Measurements from ENCODE around the gene TRIM65. TPM values are rescaled to one million over a fixed set of nuclear protein-coding genes. Genes with fewer than 3 reads are reported as not detected.

TRIM65 gene
- total and polyA plus RNA-seq, 10 of the 15 experiments (the other 5 are each of a cell fraction or from before 2014, with no cell fraction given) = 1.4 to 26.0 (median 10.8) TPM

DNA sequence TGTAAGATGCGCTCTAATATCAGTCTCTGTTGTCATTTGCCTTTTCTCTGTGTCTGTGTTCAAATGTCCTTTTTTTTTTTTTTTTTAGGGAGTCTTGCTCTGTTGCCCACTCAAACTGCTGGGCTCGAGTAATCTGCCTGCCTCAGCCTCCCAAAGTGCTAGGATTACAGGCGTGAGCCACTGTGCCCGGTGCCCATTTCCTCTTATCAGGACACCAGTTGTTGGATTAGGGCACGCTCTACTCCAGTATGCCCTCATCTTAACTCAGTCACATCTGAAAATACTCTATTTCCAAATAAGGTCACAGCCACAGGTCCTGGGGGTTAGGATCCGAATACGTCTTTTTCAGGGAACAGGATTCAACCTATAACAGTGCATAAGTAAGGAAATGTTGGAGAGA is 16.5 kb downstream of the TRIM65 start:
- Histone ChIP-seq H3K4me2 (ENCODE audit: control insufficient read depth, insufficient read depth) (no peak overlapping the region), H3K9me3 (replicated peaks; ENCODE audit: control insufficient read depth, insufficient read depth, low read length) (no peaks in the 10 kb centered on the region), H3K79me2 (ENCODE audit: control insufficient read depth, insufficient read depth, low read length) (no peaks in the 10 kb centered on the region), H3K9ac (ENCODE audit: control insufficient read depth, insufficient read depth, low read length) (no peak overlapping the region), H3K4me1 (ENCODE audit: control insufficient read depth, insufficient read depth, low read length) (peaks cover 25% of the 10 kb centered on the region), H2AFZ (ENCODE audit: control insufficient read depth, low read depth, low read length) (no peak overlapping the region), H3K27me3 (replicated peaks in 1 of 2; ENCODE audit: control insufficient read depth in 2 of 2, insufficient read depth in 2 of 2, low read length in 1 of 2) (peaks cover 2% of the 10 kb centered on the region in 2 experiments), H3K4me3 (no peak overlapping the region), H3K27ac (ENCODE audit: control insufficient read depth, insufficient read depth) (no peak overlapping the region), H4K20me1 (ENCODE audit: control insufficient read depth, insufficient read depth) (no peaks in the 10 kb centered on the region), H3K36me3 (ENCODE audit: control insufficient read depth in 2 of 2, insufficient read depth in 2 of 2, low read length in 1 of 2) (no peaks in the 10 kb centered on the region)
- ChIA-PET CTCF (interaction anchor here (0.6 to 7.9 kb wide), 6 partner anchors 10 to 136 kb away, joined by 3 to 81 read pairs (median 3); partner anchors contain the start of gene TRIM65), POLR2A (interaction anchor here (0.6 to 0.7 kb wide), 2 partner anchors 28 to 303 kb away, joined by 3 read pairs; no protein-coding TSS in a partner anchor), RAD21 (ENCODE audit: unreplicated experiment) (no interaction called here), SMC1A (ENCODE audit: uncharacterized antibody, unreplicated experiment) (no interaction called here)
- DNase-seq (ENCODE audit: low read depth, low spot score) (no peak), ATAC-seq (no peak), FAIRE-seq (no peak)
- WGBS (ENCODE audit: insufficient coverage, insufficient replicate concordance, low lambda C conversion rate, missing lambda C conversion rate) = 55% methylated on average over 7 of the region's 7 CpGs
- TF ChIP-seq RELA (IDR thresholded peaks at IDR 0.05; ENCODE audit: borderline replicate concordance, partially characterized antibody) = no peak
- TF ChIP-seq CBFB (IDR thresholded peaks at IDR 0.05; ENCODE audit: low read depth) = no peak
- TF ChIP-seq POLR2AphosphoS5 (IDR thresholded peaks at IDR 0.05; ENCODE audit: low read length) = no peak
- no peak for TF ChIP-seq BRCA1 (IDR thresholded peaks at IDR 0.05; ENCODE audit: low read depth, low read length)
- no peak for TF ChIP-seq TCF3 (IDR thresholded peaks at IDR 0.05; ENCODE audit: borderline replicate concordance, insufficient read depth, low read depth, low read length)
- no peak for TF ChIP-seq CREM (IDR thresholded peaks at IDR 0.05; ENCODE audit: low read depth)
- TF ChIP-seq ZBED1 (IDR thresholded peaks at IDR 0.05; ENCODE audit: borderline replicate concordance) = no peak
- no TSS peak for BruUV-seq (replicated peaks)
- intact Hi-C loops (cut with micrococcal nuclease; ENCODE audit: unreplicated experiment) = no loop called here
- in situ Hi-C loops (cut with MboI) = no loop called here

All from GM12878 (cell line).